ENCODE results near the gene TMEM217.

TMEM217 gene

DNA sequence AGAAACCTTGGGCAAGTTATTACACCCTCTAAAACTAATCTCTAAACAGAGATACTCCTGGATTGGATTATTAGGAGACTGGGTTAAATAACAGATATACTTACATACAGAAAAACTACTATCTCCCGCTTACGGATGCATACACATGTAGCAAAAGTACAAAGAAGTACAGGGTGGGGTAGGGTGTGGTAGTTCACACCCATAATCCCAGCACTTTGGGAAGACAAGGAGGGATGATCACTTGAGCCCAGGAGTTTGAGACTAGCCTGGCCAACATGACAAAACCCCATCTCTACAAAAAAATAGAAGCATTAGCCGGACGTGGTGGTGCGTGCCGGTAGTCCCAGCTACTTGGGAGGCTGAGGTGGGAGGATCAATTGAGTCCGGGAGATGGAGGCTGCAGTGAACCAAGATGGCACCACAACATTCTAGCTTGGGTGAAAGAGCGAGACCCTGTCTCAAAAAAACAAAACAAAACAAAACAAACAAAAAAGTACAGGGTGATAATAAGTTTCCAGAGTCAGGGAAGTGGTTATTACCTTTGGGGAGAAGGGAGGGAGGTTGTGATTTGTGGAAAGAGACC, 79.9 kb downstream of the TMEM217 start:
- no peak for DNase-seq

DNA sequence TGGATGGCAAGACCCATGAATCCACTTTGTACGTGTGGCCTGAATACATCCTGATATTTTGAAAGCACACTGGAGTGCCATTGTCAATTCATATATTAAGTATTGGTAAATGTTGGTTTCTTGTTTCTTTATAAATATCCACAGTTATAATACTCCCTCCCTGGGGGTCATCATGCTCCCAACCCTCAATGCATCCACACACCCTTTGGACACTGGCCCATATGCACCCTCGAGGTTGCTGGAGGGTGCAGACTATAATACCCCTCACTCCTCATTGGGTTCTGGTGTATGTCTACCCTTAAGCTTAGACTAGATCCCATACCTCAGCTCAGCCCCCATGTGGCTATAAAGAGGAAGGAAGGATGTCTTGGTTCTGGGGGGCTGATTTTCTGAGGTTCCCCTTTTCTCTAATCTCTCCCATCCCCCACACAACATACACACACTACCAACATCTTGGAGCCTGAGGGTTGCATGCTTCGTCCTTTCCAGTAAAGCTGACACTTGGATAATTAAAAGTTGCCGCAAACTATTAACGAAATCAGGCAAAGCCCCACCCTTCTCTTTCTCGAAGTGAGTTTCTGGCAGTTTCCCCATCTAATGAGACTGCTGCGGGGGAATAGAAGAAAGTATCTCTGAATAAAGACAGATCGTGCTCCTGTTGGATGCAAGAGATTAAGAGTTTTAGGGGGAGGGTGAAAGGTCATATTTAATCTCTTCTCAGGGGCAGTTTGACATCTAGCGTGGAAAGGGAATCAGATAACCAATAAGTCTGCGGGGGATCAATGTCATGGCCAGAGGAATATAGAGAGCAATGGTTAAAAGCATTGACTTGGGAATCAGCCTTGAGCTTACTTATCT, 80.6 kb downstream of the TMEM217 start:
- no peak for DNase-seq

DNA sequence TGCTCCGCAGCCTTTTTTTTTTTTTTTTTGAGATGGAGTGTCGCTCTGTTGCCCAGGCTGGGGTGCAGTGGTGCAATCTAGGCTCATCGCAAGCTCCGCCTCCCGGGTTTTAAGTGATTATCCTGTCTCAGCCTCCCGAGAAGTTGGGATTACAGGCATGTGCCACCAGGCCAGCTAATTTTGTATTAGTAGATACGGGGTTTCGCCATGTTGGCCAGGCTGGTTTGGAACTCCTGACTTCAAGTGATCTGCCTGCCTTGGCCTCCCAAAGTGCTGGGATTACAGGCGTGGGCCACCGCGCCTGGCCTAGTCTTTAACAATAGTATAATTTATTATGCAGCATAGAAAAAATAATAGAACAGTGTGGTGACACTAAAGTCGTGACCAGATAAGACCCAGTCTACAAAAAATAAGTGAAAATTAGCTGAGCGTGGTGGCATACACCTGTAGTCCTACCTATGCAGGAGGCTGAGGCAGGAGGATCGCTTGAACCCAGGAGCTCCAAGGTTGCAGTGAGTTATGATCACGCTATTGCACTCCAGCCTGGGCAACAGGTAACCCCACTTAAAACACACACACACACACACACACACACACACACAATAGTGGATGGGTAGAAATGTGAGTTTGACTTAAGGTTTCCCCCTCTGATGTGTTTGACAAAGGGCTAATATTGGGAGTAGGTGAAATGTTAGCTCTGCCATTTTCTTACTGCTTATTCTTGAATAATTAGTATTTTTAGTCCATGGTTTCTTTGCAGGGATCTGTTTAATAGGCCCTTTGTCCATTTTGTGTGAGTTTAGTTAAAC, 81.5 kb downstream of the TMEM217 start:
- no peak for DNase-seq

DNA sequence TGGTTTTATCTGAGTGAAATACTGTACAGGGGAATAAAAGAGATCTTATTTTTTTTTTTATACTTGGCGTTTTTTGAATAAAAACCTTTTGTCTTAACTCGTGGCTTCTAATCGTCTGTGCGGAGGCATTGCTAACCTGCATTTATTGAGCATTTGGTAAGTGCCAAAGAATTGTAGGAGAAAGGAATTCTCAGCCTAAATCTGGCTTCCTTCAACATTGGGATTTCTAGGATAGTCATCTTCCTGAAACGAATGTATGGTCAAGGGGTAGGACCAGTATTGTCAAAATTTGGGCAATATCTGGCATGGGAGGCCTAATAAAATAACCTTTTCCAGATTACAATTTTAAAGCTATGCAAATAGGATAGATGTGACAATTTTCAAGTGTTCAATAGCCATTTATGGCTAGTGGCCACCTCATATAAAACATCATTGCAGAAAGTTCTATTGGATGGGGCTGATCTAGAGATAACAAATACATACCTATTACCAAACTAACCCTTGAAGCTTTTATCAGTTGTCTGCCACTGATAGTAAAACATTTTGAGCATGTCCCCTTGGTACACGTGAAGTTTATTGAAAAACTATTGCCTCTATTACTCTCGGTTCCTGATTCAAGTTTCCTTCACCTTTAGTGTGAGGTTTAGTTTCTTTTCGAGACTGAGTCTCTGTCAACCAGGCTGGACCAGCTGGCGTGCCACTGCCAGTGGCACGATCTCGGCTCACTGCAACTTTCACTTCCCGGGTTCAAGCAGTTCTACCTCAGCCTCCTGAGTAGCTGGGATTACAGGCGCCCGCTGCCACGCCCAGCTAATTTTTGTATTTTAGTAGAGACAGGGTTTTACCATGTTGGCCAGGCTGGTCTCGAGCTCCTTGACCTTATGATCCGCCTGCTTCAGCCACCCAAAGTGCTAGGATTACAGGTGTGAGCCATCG, 82.3 kb downstream of the TMEM217 start:
- DNase-seq = no peak

DNA sequence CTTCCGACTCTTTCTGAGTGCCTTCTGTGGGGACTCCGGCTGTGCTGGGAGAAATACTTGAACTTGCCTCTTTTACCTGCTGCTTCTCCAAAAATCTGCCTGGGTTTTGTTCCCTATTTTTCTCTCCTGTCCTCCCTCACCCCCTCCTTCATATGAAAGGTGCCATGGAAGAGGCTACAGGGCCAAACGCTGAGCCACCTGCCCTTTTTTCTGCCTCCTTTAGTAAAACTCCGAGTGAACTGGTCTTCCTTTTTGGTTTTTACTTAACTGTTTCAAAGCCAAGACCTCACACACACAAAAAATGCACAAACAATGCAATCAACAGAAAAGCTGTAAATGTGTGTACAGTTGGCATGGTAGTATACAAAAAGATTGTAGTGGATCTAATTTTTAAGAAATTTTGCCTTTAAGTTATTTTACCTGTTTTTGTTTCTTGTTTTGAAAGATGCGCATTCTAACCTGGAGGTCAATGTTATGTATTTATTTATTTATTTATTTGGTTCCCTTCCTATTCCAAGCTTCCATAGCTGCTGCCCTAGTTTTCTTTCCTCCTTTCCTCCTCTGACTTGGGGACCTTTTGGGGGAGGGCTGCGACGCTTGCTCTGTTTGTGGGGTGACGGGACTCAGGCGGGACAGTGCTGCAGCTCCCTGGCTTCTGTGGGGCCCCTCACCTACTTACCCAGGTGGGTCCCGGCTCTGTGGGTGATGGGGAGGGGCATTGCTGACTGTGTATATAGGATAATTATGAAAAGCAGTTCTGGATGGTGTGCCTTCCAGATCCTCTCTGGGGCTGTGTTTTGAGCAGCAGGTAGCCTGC, 83.2 kb downstream of the TMEM217 start:
- no peak for DNase-seq

DNA sequence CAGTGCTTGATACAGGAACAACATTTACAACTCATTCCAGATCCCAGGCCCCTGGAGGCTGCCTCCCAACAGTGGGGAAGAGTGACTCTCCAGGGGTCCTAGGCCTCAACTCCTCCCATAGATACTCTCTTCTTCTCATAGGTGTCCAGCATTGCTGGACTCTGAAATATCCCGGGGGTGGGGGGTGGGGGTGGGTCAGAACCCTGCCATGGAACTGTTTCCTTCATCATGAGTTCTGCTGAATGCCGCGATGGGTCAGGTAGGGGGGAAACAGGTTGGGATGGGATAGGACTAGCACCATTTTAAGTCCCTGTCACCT, 83.8 kb downstream of the TMEM217 start:
- no peak for DNase-seq

DNA sequence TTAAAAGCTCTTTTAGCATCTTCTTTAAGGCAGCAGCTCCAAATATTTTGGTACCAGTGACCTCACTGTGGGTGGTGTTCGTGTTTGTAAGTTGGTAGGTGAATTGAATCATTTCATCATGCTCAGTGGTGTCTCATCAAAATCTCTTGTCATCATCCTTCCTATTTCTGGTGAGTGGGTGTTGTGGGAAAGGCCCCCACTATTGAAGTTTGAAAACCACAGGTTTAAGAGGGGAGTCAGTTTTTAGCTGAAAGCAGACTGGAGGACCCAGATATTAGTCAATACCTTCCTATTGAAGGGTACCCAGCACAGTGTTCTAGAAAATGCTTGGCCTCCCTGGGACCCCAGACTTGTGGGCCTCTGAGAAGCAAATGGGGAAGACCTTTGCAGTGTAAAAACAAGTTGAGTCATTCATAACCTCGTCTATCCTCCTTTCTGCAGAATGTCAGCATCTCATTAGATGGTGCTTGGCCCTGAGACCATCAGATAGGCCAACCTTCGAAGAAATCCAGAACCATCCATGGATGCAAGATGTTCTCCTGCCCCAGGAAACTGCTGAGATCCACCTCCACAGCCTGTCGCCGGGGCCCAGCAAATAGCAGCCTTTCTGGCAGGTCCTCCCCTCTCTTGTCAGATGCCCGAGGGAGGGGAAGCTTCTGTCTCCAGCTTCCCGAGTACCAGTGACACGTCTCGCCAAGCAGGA, 84.3 kb downstream of the TMEM217 start:
- DNase-seq = no peak

DNA sequence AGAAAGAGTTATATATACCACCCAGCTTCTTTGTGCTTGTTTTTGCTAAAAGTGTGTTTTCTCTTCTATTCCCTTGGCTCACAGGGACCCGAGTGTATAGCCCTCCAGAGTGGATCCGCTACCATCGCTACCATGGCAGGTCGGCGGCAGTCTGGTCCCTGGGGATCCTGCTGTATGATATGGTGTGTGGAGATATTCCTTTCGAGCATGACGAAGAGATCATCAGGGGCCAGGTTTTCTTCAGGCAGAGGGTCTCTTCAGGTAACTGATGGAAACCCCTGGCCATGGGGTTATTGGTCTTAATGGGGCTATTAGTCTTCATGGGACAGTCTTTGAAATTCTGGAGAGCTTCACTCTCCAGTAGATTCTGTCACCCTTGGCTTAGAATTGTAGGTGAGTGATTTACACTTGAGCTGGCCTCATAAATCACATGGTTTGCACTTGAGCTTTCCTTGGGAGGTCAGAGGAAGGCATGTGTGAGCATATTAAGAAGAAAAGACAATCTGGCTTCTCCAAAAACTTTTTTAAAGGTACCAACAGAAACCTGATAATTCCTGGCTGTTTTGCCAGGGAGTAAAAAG, 84.9 kb downstream of the TMEM217 start:
- DNase-seq = no peak

DNA sequence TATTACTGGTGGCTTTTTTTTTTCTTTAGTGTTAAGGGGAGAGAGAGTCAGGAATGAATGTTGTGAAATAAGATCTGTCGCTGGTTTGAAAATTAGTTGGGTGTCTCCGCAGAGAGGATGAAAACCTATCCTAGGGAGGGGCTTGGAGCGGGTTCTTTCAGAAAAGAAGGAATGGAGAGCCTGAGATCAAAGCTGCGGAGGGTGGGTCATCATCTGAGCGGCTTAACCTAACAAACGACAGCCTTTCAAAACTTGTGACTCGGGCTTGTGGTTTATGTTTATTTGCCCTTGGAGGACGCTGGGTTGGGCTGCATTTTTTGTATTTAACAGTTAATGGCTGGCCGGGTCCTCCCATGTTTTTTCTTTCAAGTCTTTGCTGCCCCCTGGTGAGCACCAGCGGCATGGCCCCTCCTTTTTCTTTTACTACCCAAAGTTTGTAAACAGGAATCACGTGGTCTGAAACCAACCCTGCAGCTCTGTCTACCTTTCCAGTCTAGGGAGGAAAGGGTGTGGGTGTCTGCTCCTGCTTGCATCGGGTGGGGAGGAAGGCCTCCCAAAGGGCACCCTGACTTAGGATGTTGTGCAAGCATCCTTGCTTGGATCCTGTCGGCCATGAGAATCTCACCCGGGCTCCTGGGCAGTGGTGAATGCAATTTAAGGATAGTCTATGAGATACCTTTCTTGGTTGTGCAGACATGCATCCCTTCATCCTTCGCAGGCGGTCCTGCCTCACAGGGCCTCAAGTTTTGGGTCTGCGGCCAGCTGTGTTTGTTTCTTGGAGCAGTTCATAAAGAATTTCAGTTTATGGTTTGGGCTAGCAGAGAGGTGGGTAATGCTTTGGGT, 85.8 kb downstream of the TMEM217 start:
- peak; percentile 97 for DNase-seq

DNA sequence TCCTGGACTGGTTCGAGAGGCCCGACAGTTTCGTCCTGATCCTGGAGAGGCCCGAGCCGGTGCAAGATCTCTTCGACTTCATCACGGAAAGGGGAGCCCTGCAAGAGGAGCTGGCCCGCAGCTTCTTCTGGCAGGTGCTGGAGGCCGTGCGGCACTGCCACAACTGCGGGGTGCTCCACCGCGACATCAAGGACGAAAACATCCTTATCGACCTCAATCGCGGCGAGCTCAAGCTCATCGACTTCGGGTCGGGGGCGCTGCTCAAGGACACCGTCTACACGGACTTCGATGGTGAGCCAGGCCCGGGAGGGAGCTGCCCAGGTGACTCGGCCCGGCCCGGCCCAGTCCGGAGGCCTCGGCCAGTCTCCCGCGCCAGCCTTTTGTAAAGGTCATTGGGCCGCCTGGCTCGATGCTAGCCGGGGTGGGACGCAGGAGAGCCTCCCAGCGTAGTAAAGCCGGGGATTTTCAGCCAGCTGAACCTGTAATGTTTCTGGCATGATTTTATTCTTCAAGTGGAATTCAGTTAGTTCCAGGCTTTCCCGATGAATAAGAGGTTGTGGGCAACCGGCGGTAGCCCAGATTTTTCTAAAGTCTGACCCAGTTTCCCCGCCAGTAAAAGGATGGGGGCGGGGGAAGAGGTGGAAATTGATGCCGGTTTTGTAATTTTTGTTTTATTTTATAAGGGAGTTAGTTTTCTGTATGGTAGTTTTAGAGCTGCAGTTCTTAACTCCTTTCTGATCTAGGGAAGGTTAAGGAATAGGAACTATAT, 86.6 kb downstream of the TMEM217 start:
- no peak for DNase-seq

DNA sequence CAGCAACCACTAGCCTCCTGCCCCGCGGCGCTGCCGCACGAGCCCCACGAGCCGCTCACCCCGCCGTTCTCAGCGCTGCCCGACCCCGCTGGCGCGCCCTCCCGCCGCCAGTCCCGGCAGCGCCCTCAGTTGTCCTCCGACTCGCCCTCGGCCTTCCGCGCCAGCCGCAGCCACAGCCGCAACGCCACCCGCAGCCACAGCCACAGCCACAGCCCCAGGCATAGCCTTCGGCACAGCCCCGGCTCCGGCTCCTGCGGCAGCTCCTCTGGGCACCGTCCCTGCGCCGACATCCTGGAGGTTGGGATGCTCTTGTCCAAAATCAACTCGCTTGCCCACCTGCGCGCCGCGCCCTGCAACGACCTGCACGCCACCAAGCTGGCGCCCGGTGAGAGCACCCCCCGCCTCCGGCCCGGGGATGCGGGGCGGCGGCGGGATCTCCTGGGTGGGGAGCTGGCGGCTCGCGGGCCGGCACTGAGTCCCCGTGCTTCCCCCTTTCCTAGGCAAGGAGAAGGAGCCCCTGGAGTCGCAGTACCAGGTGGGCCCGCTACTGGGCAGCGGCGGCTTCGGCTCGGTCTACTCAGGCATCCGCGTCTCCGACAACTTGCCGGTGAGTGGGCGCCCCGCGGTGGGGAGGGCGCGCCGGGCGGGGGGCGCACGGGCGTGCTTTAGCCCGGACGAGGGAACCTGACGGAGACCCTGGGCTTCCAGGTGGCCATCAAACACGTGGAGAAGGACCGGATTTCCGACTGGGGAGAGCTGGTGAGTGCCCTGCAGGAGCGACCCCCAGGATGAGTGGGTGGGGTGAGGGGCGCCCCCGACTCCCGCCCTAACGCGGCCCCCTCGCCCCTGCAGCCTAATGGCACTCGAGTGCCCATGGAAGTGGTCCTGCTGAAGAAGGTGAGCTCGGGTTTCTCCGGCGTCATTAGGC, 87.4 kb downstream of the TMEM217 start:
- DNase-seq = peak; percentile 54

DNA sequence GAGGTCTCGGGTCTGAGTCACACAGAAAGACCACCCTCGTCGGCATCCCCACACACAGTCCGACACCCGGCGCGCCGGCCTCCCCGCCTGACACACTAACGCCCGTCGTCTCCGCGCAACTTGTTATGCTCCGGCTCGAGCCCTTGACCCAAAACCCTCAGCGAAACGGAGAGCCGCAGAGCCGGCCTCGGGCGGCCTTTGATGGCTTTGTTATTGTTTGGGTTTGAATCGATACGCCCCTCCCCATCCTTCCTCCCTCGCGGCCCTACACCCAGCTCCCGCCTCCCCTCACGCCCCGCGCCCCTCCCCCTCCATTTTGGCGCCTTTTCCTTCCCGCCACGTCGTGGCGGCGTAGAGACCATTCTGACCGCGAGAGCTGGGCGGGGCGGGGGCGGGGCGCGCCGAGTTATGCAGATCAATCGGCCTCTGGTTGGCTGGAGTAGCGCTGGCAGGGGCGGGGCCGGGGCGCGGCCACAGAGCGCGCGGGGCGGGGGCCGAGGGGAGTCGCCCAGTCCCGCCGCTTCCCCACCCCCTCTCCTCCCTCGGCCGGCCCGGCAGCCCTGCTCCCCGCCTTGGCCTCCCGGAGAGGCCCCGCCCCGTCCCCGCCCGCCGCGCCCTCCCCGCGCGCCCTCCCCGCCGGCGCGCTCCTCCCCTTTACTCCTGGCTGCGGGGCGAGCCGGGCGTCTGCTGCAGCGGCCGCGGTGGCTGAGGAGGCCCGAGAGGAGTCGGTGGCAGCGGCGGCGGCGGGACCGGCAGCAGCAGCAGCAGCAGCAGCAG, 88.3 kb downstream of the TMEM217 start, which contains the start of gene PIM1:
Gene PIM1 (plus strand): TSS at position 657 of the 777 bp plus-strand sequence. CDS start 424 bp downstream, outside the sequence.
- peak; percentile 97 for DNase-seq

DNA sequence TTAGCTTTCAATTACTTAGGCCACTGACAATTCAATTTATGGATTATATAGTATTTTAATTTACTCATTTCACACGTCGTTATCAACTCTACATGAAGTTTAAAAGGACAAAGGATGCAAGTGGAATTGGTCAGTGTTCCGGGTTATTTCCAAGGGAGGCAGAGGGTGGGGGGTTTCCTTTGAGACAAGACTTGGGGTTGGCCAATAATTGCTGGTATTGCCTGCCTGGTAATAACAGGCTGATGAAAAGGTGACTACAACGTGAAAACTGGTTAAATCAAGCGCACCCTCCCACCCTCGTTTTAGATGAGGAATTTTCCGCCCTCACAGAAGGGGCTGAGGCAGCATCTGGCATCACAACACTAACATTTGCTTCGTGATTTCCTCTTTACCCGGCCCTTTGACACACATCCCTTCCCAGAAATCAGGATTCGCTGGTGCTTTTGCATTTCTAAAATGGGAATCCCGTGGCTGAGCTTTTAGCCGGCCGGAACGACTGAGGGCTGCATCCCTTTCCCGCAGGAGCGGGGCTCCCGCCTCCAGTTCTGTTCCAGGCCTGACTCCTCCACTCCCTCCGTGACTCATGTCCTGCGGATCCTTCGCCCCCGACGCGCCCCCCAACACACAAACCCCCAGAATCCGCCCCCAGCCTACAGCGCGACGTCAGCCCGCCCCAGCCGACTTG, 89.0 kb downstream of the TMEM217 start:
- peak; percentile 53 for DNase-seq

DNA sequence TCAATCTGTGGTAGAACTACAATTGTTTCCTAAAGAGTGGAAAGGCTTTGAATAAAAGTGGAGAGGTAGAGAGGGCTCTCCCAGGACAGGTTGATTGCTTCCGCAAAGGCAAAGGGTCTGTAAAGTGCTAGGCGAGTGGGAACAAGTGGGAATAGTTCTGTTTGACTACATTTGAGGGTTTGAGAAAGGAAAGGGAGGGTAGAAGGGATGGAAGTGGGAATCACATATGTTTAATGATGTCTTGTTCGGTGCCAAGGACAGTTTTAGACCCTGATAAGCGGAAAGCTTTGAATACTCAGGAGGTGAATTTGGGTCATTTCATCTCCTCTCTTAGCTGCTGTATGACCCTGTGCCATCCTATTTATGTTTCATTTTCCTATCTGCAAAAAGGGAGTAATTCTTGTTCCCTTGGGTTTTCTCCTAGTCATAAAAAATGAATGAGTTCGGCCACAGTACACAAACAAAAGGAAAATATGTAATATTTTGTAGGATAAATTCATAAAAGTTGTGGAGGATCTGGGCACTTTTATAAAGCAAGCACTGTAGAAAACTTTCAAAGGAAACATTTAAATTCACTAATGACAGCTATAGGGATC, 89.7 kb downstream of the TMEM217 start:
- DNase-seq = no peak

DNA sequence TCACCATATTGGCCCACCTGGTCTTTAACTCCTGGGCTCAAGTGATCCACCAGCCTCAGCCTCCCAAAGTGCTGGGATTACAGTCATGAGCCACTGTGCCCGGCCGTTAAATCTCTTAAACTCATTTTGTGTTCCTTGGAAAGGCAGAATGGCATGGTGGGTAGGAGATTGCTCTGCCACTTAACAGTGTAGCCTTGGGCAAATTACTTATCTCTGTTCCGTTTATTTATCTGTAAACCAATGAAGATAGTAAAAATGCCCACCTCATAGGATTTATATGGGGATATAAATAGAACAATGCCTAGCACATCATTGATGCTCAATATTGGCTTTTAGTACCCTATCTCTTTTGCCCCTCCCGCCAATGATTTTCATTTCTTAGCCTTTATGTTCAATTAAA, 95.2 kb downstream of the TMEM217 start:
- DNase-seq = no peak
